Right atrium auricular region (tissue), 2 donors: ENCODE results near the gene LMBR1. TPM values are rescaled to one million over a fixed set of nuclear protein-coding genes. Genes with fewer than 3 reads are reported as not detected.
A peak's percentile ranks its signal among the peaks of the same experiment; 100 is the strongest.

ENCODE experiments used
- DNase-seq: peaks from one replicate; pipeline ENCODE4 v3.0.0-alpha.2; 2019; ENCODE audit warnings: low spot score
- H3K27ac ChIP-seq, 2 donors: fragments of 200-600 bp; sonication (generic); 1 replicate in 1 of 2; 2 replicates in 1 of 2; pipeline ENCODE4 v1.5.1; 2016 to 2019
- H3K27me3 ChIP-seq, 2 donors: fragments of 200-600 bp; sonication (generic); one replicate each; pipeline versions ENCODE4 v1.5.1 to v1.6.0; 2017 to 2019
- H3K36me3 ChIP-seq: fragments of 200-600 bp; sonication (generic); one replicate; pipeline ENCODE4 v1.5.1; 2016
- H3K4me1 ChIP-seq, 2 donors: fragments of 200-600 bp; sonication (generic); one replicate each; pipeline versions ENCODE4 v1.5.1 to v1.6.0; 2017 to 2019
- H3K4me3 ChIP-seq, 2 donors: fragments of 200-600 bp; sonication (generic); 1 replicate in 1 of 2; 2 replicates in 1 of 2; pipeline ENCODE4 v1.5.1; 2017 to 2019; ENCODE audit warnings: mild to moderate bottlenecking in 1 of 2, moderate library complexity in 1 of 2
- H3K9me3 ChIP-seq, 2 donors: fragments of 200-600 bp; sonication (generic); one replicate each; pipeline ENCODE4 v1.5.1; 2019
- CTCF ChIP-seq, 2 donors: fragments of 200-600 bp; sonication (generic); IDR thresholded peaks; one replicate each; pipeline ENCODE4 v1.5.1; 2019; ENCODE audit warnings: antibody characterized with exemption in 2 of 2
- total RNA-seq, 2 donors: library from RNA; depleted of rRNA; stranded (reverse); fragments of >200 nt; gene quantifications; one replicate each; pipeline ENCODE4 v1.1.0, GENCODE V29; 2016

LMBR1 gene
- total RNA-seq, 2 donors from 2014 or later: 32.4 to 33.7 TPM

GRCh38 chr7:156768698-156769472 lies 124.1 kb downstream of the LMBR1 start:
- Histone ChIP-seq H3K27ac (no peak overlapping the region), H3K4me3 (no peak overlapping the region), H3K9me3 (no peaks in the 10 kb centered on the region), H3K36me3 (no peaks in the 10 kb centered on the region), H3K27me3 (no peaks in the 10 kb centered on the region), H3K4me1 (no peaks in the 10 kb centered on the region)
- no peak for TF ChIP-seq CTCF (IDR thresholded peaks at IDR 0.05)
- no peak for DNase-seq

GRCh38 chr7:156766666-156767065 lies 126.3 kb downstream of the LMBR1 start:
- no peaks in the 10 kb centered on the region for H3K27me3 ChIP-seq
- no peaks in the 10 kb centered on the region for H3K36me3 ChIP-seq
- no peak overlapping the region for H3K27ac ChIP-seq
- no peak overlapping the region for H3K4me3 ChIP-seq
- no peak for TF ChIP-seq CTCF (IDR thresholded peaks at IDR 0.05)
- no peaks in the 10 kb centered on the region for H3K9me3 ChIP-seq
- DNase-seq: no peak
- H3K4me1 ChIP-seq: no peaks in the 10 kb centered on the region

GRCh38 chr7:156765901-156766656 lies 126.9 kb downstream of the LMBR1 start:
- Histone ChIP-seq H3K9me3 (no peaks in the 10 kb centered on the region), H3K36me3 (no peaks in the 10 kb centered on the region), H3K27ac (no peak overlapping the region), H3K27me3 (no peaks in the 10 kb centered on the region), H3K4me1 (no peaks in the 10 kb centered on the region), H3K4me3 (no peak overlapping the region)
- TF ChIP-seq CTCF (IDR thresholded peaks at IDR 0.05): no peak
- no peak for DNase-seq

- no peak for TF ChIP-seq CTCF (IDR thresholded peaks at IDR 0.05)
- Histone ChIP-seq H3K4me3 (no peak overlapping the region), H3K36me3 (no peaks in the 10 kb centered on the region), H3K4me1 (no peaks in the 10 kb centered on the region), H3K9me3 (no peaks in the 10 kb centered on the region), H3K27me3 (no peaks in the 10 kb centered on the region), H3K27ac (no peak overlapping the region)
- no peak for DNase-seq
Observed at GRCh38 chr7:156764766-156765165, 128.2 kb downstream of the LMBR1 start.

- H3K4me3 ChIP-seq: no peak overlapping the region
- H3K27ac ChIP-seq: no peak overlapping the region
- TF ChIP-seq CTCF (IDR thresholded peaks at IDR 0.05): peak; percentile 37 to 73
- H3K4me1 ChIP-seq: no peaks in the 10 kb centered on the region
- no peaks in the 10 kb centered on the region for H3K27me3 ChIP-seq
- H3K36me3 ChIP-seq: no peaks in the 10 kb centered on the region
- no peak for DNase-seq
- no peaks in the 10 kb centered on the region for H3K9me3 ChIP-seq
Observed at GRCh38 chr7:156764016-156764669, 128.8 kb downstream of the LMBR1 start.
